Activated CD8-positive, alpha-beta memory T cell treated with anti-CD3 and anti-CD28 coated beads, Interleukin-2, amount 50 U/mL, for 1 hour (primary cell): ENCODE measurements around the gene ZHX3.

ENCODE experiments used
- DNase-seq: peaks from one replicate; pipeline ENCODE4 v3.0.0-alpha.2; 2020; ENCODE audit errors: extremely low read depth

The ZHX3 gene

GRCh38 chr20:41355598-41356203, 38.2 kb upstream of the ZHX3 start:
- DNase-seq, result no peak

- no peak for DNase-seq
These were observed 37.7 kb upstream of the ZHX3 start for GRCh38 chr20:41355192-41355591.

GRCh38 chr20:41353530-41353929, 36.0 kb upstream of the ZHX3 start:
- DNase-seq, result no peak

DNA sequence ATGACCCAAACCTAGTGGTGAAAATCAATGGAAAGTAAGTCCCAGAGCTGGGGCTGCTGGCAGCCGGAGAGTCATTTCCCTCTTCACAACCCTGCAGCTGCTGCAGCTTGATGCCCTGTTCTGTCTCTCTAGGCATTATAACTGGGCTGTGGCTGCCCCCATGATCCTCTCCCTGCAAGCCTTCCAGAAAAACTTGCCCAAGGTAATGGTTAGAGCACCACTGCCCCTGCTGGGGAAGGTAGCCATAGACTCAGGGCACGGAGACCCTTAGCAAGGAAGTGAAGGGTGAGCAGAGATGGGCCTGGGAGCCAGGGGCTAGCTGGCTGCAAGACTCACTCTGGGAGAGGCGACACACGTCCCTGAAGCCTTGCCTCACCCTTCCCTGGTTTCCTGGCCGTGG, 35.1 kb upstream of the ZHX3 start:
- DNase-seq, result no peak

DNA sequence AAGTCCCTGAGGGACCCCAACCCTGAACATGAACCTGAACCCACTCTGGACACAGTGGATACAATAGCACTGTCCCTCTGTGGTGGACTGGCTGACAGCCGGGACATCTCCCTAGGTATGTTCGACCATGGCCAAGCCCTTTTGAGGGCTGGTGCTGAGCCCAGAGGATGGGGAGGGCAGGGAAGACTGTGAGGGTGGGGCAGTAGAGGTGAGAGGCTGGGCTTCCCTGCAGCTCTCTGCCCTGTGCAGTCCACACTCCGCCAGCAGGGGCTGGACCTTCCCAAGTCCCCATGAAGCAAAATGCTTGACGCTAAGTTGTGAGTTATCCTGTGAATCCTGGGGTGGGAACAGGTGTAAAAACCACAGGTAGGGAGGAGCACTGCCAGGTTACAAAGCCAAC, 34.6 kb upstream of the ZHX3 start:
- DNase-seq, result no peak

GRCh38 chr20:41350408-41350962, 33.0 kb upstream of the ZHX3 start:
- no peak for DNase-seq

DNA sequence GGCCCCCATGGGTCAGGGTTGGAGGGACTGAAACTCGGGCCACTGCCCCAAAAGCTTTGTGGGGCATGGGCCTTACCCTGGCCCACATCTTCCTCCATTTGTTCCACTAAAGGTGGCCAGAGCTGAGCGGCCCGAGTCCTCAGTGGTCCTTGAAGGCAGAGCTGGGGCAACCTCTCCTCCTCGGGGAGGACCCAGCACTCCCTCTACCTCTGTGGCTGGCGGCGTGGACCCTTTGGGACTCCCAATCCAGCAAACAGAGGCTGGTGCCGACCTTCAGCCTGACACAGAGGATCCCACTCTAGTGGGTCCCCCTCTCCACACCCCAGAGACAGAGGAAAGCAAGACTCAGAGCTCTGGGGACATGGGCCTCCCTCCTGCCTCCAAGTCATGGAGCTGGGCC, 32.4 kb upstream of the ZHX3 start:
- no peak for DNase-seq

DNA sequence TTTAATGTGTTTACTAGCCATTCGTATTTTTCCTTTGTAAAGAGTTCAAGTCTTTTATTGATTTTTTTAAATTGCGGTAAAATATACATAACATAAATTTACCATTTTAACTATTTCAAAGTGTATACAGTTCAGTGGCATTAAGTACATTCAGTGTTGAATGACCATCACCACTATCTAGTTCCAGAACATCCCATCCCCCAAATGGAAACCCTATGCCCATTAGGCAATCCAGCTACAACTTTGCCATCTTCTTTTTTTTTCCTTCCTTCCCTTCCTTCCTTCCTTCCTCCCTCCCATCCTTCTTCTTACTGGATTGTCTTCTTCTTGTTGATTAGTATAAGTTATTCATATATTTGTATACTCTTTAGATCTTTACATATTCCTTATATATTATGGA, 31.7 kb upstream of the ZHX3 start:
- no peak for DNase-seq

DNA sequence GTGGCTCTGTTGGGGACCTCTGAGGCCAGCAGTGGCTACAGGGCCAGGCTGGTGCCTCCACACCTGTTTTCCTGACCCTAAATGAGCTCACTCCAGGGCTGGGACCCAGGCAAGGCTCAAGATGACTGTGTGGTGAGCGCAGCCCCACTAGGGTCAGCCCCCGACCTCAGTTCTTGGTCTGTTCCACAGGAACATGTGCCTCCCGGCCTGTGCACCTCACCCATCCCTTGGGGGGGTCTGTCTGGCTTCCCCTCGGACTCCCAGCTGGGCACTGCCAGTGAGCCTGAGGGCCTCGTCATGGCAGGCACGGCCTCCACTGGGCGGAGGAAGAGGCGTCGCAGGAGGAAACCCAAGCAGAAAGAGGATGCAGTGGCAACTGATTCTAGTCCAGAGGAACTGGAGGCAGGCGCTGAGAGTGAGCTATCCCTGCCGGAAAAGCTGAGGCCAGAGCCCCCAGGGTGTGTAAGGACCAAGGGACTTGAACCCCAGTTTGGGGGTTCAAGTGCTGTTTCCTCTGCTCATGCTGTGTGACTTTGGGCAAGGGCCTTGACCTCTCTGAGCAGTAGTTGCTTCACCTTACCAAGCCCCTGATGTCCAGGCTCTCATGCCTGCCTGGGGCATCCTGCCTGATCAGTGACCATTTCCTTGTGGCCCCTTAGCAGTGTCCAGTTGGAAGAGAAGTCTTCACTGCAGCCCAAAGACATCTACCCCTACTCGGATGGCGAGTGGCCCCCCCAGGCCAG, 31.1 kb upstream of the ZHX3 start:
- DNase-seq, result no peak

DNA sequence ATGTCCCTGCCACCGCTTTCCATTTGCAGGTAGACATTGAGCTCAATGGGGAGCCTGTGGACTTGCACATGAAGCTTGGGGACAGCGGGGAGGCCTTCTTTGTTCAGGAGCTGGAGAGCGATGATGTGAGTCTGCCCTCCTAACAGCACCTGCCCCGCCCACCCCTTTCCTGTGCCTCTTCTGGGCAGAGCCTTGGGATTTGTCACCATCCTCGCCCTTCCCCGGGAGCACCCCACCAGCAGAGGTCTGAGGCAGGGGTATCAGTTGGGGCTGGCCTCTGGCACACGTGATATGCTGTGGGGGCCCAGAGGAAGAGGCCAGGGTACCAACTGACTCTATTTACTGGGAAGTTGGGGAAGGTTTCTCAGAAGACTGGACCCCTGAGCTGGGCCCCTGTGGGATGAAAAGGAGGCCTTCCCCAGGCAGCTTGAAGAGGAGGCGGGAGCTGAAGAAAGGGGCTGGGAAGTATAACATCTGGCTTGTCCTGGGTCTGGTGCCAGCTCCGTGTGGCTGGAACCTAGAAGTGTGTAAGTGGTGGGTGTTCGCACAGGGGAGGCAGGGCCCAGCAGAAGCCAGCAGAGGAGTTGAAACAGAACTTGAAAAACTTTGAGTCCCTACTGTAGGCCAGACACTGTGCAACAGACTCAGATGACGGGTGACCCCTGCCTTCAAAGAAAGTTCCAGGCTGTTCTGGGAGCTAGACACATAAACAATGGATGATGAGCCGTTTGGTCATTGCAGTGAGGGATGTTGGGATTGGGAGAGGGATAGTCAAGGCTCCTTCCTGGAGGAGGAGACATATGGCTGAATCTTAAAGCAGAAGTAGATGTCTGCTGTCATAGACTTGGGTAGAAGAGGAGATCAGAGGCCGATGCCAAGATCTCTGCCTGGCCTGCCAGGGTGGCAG, 30.2 kb upstream of the ZHX3 start:
- no peak for DNase-seq

- DNase-seq, result no peak
These were observed 28.2 kb upstream of the ZHX3 start for GRCh38 chr20:41345729-41346067.

- DNase-seq, result no peak
These were observed 27.6 kb upstream of the ZHX3 start for GRCh38 chr20:41344938-41345728.

- DNase-seq, result no peak
These were observed 26.9 kb upstream of the ZHX3 start for GRCh38 chr20:41344477-41344876.

- no peak for DNase-seq
These were observed 25.2 kb upstream of the ZHX3 start for GRCh38 chr20:41342474-41343464.

- no peak for DNase-seq
These were observed 23.0 kb upstream of the ZHX3 start, which contains the start of gene LPIN3 for GRCh38 chr20:41340327-41341055. Gene LPIN3 (plus strand): TSS chr20:41340821. CDS start chr20:41345804, 4,983 bp downstream.

- peak; percentile 48 for DNase-seq
These were observed 22.4 kb upstream of the ZHX3 start for GRCh38 chr20:41339957-41340326.

DNA sequence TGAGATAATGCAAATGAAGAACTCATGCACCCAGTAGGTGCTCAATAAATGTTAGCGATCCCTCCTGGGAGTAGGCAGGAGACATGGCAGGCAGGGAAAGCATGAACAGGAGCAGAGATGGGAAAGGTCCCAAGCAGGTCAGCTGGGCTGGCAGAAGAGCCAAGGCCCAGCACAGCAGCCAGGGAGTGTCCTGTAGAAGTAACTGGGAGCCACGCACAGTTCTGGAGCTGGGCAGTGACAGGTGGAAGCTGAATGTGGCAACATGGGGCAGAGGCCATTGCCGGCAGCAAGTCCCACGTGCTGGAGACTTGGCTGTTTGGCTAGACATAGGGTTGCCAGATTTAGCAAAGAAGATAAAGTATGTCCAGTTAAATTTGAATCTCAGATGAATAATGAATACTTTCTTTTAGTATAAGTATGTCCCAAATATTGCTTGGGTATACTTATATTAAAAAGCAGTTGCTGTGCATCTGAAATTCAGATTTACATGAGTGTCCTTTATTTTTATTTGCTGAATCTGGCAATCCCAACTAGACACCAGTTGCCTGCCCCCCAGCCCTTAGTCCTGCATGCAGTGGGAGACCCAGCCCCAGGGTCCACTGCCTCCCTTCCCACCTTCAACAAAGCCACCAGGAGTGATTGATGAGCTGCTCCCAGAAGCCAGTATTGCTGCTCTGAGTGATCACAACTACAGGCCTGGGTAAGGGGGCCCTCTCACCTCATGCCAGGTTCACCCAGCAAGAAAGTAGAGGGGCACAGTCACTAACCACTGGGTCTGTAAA, 19.4 kb upstream of the ZHX3 start:
- DNase-seq, result no peak

DNA sequence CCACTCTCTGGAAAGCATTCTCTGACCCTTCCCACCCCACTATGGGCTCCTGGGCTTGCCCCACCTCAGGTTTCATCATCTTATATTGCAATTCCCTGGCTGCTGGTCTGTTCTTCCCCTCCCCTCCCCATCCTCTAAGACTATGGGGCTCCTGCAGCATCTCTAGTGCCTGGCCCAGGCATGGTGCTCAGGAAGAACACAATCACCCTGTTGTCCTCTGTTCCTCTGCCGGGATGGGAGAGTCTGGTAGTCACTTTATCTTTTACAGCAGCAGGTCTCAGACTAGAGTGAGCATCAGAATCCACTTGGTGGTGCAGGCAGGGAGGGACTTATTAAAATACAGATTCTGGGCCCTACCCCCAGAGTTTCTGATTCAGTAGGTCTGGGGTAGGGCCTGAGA, 18.1 kb upstream of the ZHX3 start:
- DNase-seq, result no peak
